ENCODE measurements around the gene BLNK. TPM values are rescaled to one million over a fixed set of nuclear protein-coding genes. Genes with fewer than 3 reads are reported as not detected.

Gene BLNK
- polyA plus RNA-seq, 1 of the 3 experiments (the other 2 are of a cell fraction): not detected

- no peak for TF ChIP-seq EP300 (IDR thresholded peaks at IDR 0.05; ENCODE audit: borderline replicate concordance in 1 of 2, low read depth in 1 of 2, low read length in 1 of 2)
- TF ChIP-seq YY1 (IDR thresholded peaks at IDR 0.05; ENCODE audit: low read depth): no peak
- no peak for TF ChIP-seq TCF12 (IDR thresholded peaks at IDR 0.05)
- TF ChIP-seq EZH2phosphoT487 (IDR thresholded peaks at IDR 0.05; ENCODE audit: borderline replicate concordance, low read depth): no peak
- TF ChIP-seq FOXJ3 (CRISPR knock-in tag; IDR thresholded peaks at IDR 0.05): no peak
- no peak for TF ChIP-seq RFX5 (IDR thresholded peaks at IDR 0.05; ENCODE audit: low read length)
- no peaks in the 10 kb centered on the region for H3K9me2 ChIP-seq
- no peak overlapping the region for H3K4me3 ChIP-seq (ENCODE audit: low read depth in 2 of 2, low read length in 1 of 2)
- no peaks in the 10 kb centered on the region for H3K9me3 ChIP-seq
- H3K9ac ChIP-seq: no peak overlapping the region
- H2AFZ ChIP-seq (ENCODE audit: low read depth): no peak overlapping the region
- DNase-seq: no peak
- POLR2A ChIA-PET: no interaction called here
- no peaks in the 10 kb centered on the region for H3F3A ChIP-seq (replicated peaks; ENCODE audit: insufficient read depth)
- H3K27ac ChIP-seq (ENCODE audit: low read depth in 2 of 2, low read length in 1 of 2): no peak overlapping the region
- CTCF ChIA-PET: interaction anchor here (0.6 to 4.2 kb wide), 6 partner anchors 22 to 577 kb away, joined by 3 to 18 read pairs (median 3); partner anchors contain the start of gene TCTN3
- no peaks in the 10 kb centered on the region for H3K79me2 ChIP-seq (ENCODE audit: insufficient read depth)
- no peak overlapping the region for H3K4me2 ChIP-seq
- no peaks in the 10 kb centered on the region for H4K20me1 ChIP-seq (ENCODE audit: insufficient read depth)
- no peaks in the 10 kb centered on the region for H3K36me3 ChIP-seq (replicated peaks in 1 of 2; ENCODE audit: control insufficient read depth in 1 of 2, insufficient read depth in 2 of 2, low read length in 1 of 2)
- WGBS (ENCODE audit: low lambda C conversion rate): 62% methylated on average over 2 of the region's 2 CpGs
- peaks cover 5% of the 10 kb centered on the region; the same call in 1 of the 2 replicates for H3K27me3 ChIP-seq (ENCODE audit: insufficient read depth)
- H3K4me1 ChIP-seq (ENCODE audit: control insufficient read depth in 1 of 2, insufficient read depth in 2 of 2, low read depth in 1 of 2, low read length in 1 of 2): no peaks in the 10 kb centered on the region
These were observed 798 bp downstream of the BLNK start for GRCh38 chr10:96270571-96270970.

- 27% methylated on average over 6 of the region's 6 CpGs for WGBS (ENCODE audit: low lambda C conversion rate)
- TF ChIP-seq MAX (IDR thresholded peaks at IDR 0.05; ENCODE audit: low read depth): no peak
- TF ChIP-seq GABPA (IDR thresholded peaks at IDR 0.05; ENCODE audit: low read depth): no peak
- no peak for TF ChIP-seq SIN3A (IDR thresholded peaks at IDR 0.05; ENCODE audit: borderline replicate concordance, low read depth, low read length)
- TF ChIP-seq USF1 (IDR thresholded peaks at IDR 0.05; ENCODE audit: borderline replicate concordance, low read depth): no peak
- no peak for TF ChIP-seq USF2 (IDR thresholded peaks at IDR 0.05; ENCODE audit: borderline replicate concordance, low read depth, low read length)
- no peak for TF ChIP-seq RXRA (IDR thresholded peaks at IDR 0.05; ENCODE audit: borderline replicate concordance, low read depth)
- no peak for TF ChIP-seq CTCF (IDR thresholded peaks at IDR 0.05)
- no peak for TF ChIP-seq TAF1 (IDR thresholded peaks at IDR 0.05; ENCODE audit: borderline replicate concordance, low read depth, low read length)
- no peak for TF ChIP-seq TCF12 (IDR thresholded peaks at IDR 0.05)
- TF ChIP-seq ZBTB33 (IDR thresholded peaks at IDR 0.05; ENCODE audit: borderline replicate concordance, low read depth): no peak
- TF ChIP-seq CHD2 (IDR thresholded peaks at IDR 0.05; ENCODE audit: low read length, partially characterized antibody): no peak
- TF ChIP-seq MXI1 (IDR thresholded peaks at IDR 0.05; ENCODE audit: low read depth, low read length): no peak
- no peak for TF ChIP-seq EZH2phosphoT487 (IDR thresholded peaks at IDR 0.05; ENCODE audit: borderline replicate concordance, low read depth)
- no peak for TF ChIP-seq JUND (IDR thresholded peaks at IDR 0.05)
- no peak overlapping the region for H3K9ac ChIP-seq
These were observed 1.7 kb downstream of the BLNK start for GRCh38 chr10:96269438-96270300.

More at GRCh38 chr10:96269438-96270300, 1.7 kb downstream of the BLNK start:
- ChIA-PET CTCF (interaction anchor here (0.6 to 4.2 kb wide), 3 partner anchors 24 to 576 kb away, joined by 3 to 18 read pairs (median 5); partner anchors contain the start of gene TCTN3), POLR2A (no interaction called here)
- Histone ChIP-seq H3K27ac (ENCODE audit: low read depth in 2 of 2, low read length in 1 of 2) (no peak overlapping the region), H2AFZ (ENCODE audit: low read depth) (no peak overlapping the region), H3K79me2 (ENCODE audit: insufficient read depth) (no peaks in the 10 kb centered on the region), H3K4me2 (no peak overlapping the region), H3K4me1 (ENCODE audit: control insufficient read depth in 1 of 2, insufficient read depth in 2 of 2, low read depth in 1 of 2, low read length in 1 of 2) (no peaks in the 10 kb centered on the region), H3F3A (replicated peaks; ENCODE audit: insufficient read depth) (no peaks in the 10 kb centered on the region), H3K4me3 (ENCODE audit: low read depth in 2 of 2, low read length in 1 of 2) (no peak overlapping the region), H3K36me3 (replicated peaks in 1 of 2; ENCODE audit: control insufficient read depth in 1 of 2, insufficient read depth in 2 of 2, low read length in 1 of 2) (no peaks in the 10 kb centered on the region), H3K9me3 (no peaks in the 10 kb centered on the region), H3K9me2 (no peaks in the 10 kb centered on the region), H3K27me3 (ENCODE audit: insufficient read depth) (peaks cover 5% of the 10 kb centered on the region; the same call in 1 of the 2 replicates), H4K20me1 (ENCODE audit: insufficient read depth) (no peaks in the 10 kb centered on the region)
- DNase-seq: no peak

Data from SK-N-SH (cell line).